Testis (tissue), 3 donors: ENCODE results near the gene DNLZ. TPM values are rescaled to one million over a fixed set of nuclear protein-coding genes. Genes with fewer than 3 reads are reported as not detected.

Experiments
- DNase-seq: peaks from one replicate; pipeline ENCODE4 v3.0.0-alpha.2; 2019
- H3K27ac ChIP-seq, 2 donors: fragments of 200-600 bp; sonication (generic); one replicate each; pipeline ENCODE4 v1.5.1; 2019
- H3K27me3 ChIP-seq: fragments of 200-600 bp; sonication (generic); one replicate; pipeline ENCODE4 v1.5.1; 2019
- H3K36me3 ChIP-seq: fragments of 200-600 bp; sonication (generic); one replicate; pipeline ENCODE4 v1.5.1; 2017; ENCODE audit warnings: low read depth; ENCODE audit errors: missing control alignments
- H3K4me1 ChIP-seq: fragments of 200-600 bp; sonication (generic); one replicate; pipeline ENCODE4 v1.5.1; 2019
- H3K4me3 ChIP-seq, 2 donors: fragments of 200-600 bp; sonication (generic); one replicate each; pipeline ENCODE4 v1.5.1; 2017 to 2019
- H3K9me3 ChIP-seq: fragments of 200-600 bp; sonication (generic); one replicate; pipeline ENCODE4 v1.5.1; 2017
- POLR2A ChIP-seq: fragments of 450-650 bp; IDR thresholded peaks from one replicate; pipeline ENCODE4 v1.6.1; 2017; ENCODE audit warnings: antibody characterized with exemption, mild to moderate bottlenecking, moderate library complexity
- WGBS, 2 donors: methylation state at CpG; one replicate each; pipeline ENCODE4 v1.1.5; 2018; 5-methylcytosine and 5-hydroxymethylcytosine counted together
- intact Hi-C: fragments of 100-400 bp; cut with DNase I; formaldehyde crosslinking; loops from one replicate; pipeline ENCODE4 v1.15.1; 2023; ENCODE audit warnings: low total_unique reads
- polyA plus RNA-seq: library from polyadenylated mRNA; stranded (reverse); fragments of 350-450 nt; fragmentation: Illumina TruSeq; extraction: RNeasy Lipid Tissue Mini Kit (QIAGEN cat#74804); gene quantifications from one replicate; pipeline ENCODE4 v1.2.3, GENCODE V29; 2014; ENCODE audit warnings: low read depth, low replicate concordance; ENCODE audit not compliant: insufficient read depth
- total RNA-seq, 2 donors: library from RNA; depleted of rRNA; stranded (reverse); fragments of >200 nt; gene quantifications; one replicate each; pipeline ENCODE4 v1.2.3, GENCODE V29; 2016
- TF ChIP-seq, protein P1 (sequence below), 3 experiments: fragments of 450-650 bp in 2 of 3; fragments of 200-600 bp in 1 of 3; sonication (generic) in 1 of 3; IDR thresholded peaks; one replicate each; pipeline ENCODE4 v1.5.1; 2016 to 2019; ENCODE audit warnings: antibody characterized with exemption in 3 of 3, mild to moderate bottlenecking in 2 of 3, moderate library complexity in 1 of 3

The DNLZ gene
- total and polyA plus RNA-seq, 3 donors from 2014 or later = 14.0 to 51.1 (median 48.2) TPM

- peaks cover 24% of the 10 kb centered on the region for H3K4me1 ChIP-seq
- WGBS, 2 donors = 85 to 90% methylated on average over 13 to 23 of the region's 23 CpGs
- DNase-seq = no peak
- TF ChIP-seq POLR2A = no peak
- TF ChIP-seq, protein P1, sequence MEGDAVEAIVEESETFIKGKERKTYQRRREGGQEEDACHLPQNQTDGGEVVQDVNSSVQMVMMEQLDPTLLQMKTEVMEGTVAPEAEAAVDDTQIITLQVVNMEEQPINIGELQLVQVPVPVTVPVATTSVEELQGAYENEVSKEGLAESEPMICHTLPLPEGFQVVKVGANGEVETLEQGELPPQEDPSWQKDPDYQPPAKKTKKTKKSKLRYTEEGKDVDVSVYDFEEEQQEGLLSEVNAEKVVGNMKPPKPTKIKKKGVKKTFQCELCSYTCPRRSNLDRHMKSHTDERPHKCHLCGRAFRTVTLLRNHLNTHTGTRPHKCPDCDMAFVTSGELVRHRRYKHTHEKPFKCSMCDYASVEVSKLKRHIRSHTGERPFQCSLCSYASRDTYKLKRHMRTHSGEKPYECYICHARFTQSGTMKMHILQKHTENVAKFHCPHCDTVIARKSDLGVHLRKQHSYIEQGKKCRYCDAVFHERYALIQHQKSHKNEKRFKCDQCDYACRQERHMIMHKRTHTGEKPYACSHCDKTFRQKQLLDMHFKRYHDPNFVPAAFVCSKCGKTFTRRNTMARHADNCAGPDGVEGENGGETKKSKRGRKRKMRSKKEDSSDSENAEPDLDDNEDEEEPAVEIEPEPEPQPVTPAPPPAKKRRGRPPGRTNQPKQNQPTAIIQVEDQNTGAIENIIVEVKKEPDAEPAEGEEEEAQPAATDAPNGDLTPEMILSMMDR (IDR thresholded peaks at IDR 0.05) = no peak
- H3K4me3 ChIP-seq = no peak overlapping the region
- H3K36me3 ChIP-seq = no peaks in the 10 kb centered on the region
- peak overlapping the region in 1 of 2 donors; percentile 86 for H3K27ac ChIP-seq
- no peaks in the 10 kb centered on the region for H3K27me3 ChIP-seq
- intact Hi-C loops = no loop called here
- H3K9me3 ChIP-seq = no peaks in the 10 kb centered on the region
Measured at GRCh38 chr9:136329636-136330405, 33.7 kb downstream of the DNLZ start.

- no peaks in the 10 kb centered on the region for H3K27me3 ChIP-seq
- H3K4me3 ChIP-seq = no peak overlapping the region
- intact Hi-C loops = no loop called here
- H3K9me3 ChIP-seq = no peaks in the 10 kb centered on the region
- no peaks in the 10 kb centered on the region for H3K36me3 ChIP-seq
- H3K4me1 ChIP-seq = peaks cover 27% of the 10 kb centered on the region
- TF ChIP-seq POLR2A = no peak
- TF ChIP-seq, protein P1 (IDR thresholded peaks at IDR 0.05) = no peak
- 65 to 77% methylated on average over 7 to 18 of the region's 19 CpGs for WGBS, 2 donors
- H3K27ac ChIP-seq = peak overlapping the region in 1 of 2 donors; percentile 86
- no peak for DNase-seq
Measured at GRCh38 chr9:136329211-136329627, 34.3 kb downstream of the DNLZ start.

GRCh38 chr9:136328622-136329041, 34.9 kb downstream of the DNLZ start:
- DNase-seq = peak; percentile 45
- Histone ChIP-seq H3K9me3 (no peaks in the 10 kb centered on the region), H3K4me1 (peaks cover 33% of the 10 kb centered on the region), H3K36me3 (no peaks in the 10 kb centered on the region), H3K27me3 (no peaks in the 10 kb centered on the region), H3K27ac (peak overlapping the region; percentile 86 to 90), H3K4me3 (peak overlapping the region; percentile 78)
- WGBS, 2 donors = 19 to 20% methylated on average over 1 to 15 of the region's 15 CpGs
- intact Hi-C loops = no loop called here
- no peak for TF ChIP-seq POLR2A
- TF ChIP-seq, protein P1 (IDR thresholded peaks at IDR 0.05) = no peak

DNA sequence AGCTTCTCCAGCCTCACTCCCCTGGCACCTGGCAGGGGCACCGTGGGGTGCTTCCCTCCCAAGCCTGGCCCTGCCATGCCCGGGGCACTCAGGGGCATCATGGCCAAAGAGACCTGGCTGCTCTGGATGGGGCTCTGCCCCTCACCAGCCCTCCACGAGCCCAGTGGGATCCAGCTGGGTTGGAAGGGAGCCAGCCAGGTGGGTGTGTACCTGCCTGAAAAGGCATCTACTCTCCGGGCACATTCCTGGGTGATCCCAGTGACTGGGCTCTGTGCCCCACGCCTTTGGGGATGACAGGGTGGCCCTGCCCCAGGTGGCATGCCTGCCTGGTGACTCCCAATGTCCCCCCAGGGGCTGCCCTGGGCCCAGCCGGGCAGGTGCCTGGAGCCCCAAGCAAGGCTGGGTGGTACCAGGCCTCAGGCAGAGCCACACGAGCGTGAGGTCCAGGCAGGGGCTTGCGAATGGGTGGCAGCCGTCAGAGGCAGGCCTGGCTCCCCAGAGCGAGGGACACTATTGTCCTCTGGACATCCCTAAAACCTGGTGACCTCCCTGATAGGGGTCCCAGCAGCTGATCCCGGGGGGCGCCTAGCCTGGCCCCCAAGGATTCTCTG, 35.4 kb downstream of the DNLZ start:
- no peaks in the 10 kb centered on the region for H3K9me3 ChIP-seq
- 15 to 20% methylated on average over 5 to 12 of the region's 13 CpGs for WGBS, 2 donors
- no peak for TF ChIP-seq POLR2A
- TF ChIP-seq, protein P1 (IDR thresholded peaks at IDR 0.05) = no peak
- intact Hi-C loops = no loop called here
- H3K4me1 ChIP-seq = peaks cover 34% of the 10 kb centered on the region
- H3K27me3 ChIP-seq = no peaks in the 10 kb centered on the region
- H3K36me3 ChIP-seq = no peaks in the 10 kb centered on the region
- peak overlapping the region; percentile 86 to 90 for H3K27ac ChIP-seq
- no peak for DNase-seq
- H3K4me3 ChIP-seq = peak overlapping the region; percentile 78
